DMS79 (cell line): Measurements from ENCODE around the gene ABLIM1.

Experiments
- DNase-seq: peaks from one replicate; lab custom pipeline; 2025; lab: John Stamatoyannopoulos, UW

Gene ABLIM1

DNA sequence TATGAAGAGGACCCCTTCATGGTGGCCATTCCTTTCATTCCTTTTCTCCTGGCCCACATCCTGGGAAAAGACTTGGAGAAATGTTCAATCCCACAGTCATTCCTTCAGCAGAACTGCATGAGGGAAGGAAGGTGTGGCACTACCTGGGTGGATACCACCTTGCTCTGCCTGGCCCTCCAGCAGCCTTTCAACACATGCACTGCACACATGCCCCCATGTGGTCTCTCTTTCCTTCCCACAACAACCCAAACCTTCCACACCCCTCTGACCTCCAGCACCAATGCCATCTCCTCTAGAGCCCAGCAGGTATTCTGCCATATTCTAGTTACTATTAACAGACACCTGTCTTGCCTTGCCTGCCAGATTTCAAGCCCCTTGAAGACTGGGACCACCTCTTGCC lies 213.3 kb downstream of the ABLIM1 start:
- no peak for DNase-seq

GRCh38 chr10:114442091-114442630 lies 215.9 kb downstream of the ABLIM1 start:
- no peak for DNase-seq

DNA sequence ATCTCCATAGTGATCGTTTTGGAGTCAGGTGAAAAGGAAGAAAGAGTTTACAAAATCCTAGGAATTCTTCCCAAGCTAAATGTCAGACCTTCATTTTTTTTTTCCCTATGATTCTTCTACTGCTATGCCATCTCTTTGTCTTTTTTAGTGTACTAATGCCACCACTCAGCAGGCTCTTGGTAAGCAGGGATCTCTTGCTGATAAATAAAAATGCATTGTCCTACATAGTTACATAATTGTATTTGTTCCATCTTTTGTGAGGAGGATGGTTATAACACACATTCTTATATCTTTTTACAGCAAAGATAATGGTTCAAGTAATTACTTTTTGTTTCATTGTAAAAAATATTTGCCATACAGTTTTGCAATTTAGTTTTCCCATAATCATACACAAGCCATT lies 217.0 kb downstream of the ABLIM1 start:
- no peak for DNase-seq

DNA sequence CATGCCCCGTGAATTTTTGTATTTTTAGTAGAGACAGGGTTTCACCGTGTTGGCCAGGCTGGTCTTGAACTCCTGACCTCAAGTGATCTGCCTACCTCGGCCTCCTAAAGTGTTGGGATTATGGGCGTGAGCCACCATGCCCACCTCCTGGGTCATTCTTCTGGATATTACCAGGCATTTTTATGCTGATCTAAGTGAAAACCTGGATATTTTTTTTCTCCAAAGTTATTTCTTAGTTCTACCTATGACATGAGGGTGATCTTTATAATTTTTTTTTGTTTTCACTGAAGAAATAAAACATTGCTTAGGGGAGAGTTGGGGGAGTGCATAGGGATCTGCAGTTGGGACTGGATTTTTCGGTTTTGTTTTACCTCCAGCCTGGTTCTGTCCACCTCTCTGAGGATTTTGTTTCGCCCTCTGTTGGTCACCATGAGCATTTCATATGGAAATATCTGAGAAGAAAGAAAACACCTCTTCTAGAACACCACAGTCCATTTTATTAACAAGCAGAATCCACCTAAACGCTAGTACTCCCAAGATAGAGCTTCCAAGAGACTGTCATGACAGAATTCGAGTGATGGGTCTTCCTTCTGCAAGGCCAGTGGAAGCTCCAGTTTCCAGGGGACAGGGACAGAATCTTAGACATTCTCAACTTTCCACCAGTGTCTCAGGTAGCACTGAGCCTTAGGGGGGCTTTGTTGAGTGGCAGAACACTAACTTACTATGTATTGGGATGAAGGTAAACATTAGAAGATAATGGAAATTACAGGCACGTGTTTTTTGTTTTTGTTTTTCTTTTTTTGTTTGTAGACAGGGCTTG lies 220.4 kb downstream of the ABLIM1 start:
- no peak for DNase-seq

- no peak for DNase-seq
Measured at GRCh38 chr10:114436941-114437340, 221.1 kb downstream of the ABLIM1 start.

GRCh38 chr10:114432566-114433093 lies 225.4 kb downstream of the ABLIM1 start:
- no peak for DNase-seq

GRCh38 chr10:114431414-114432135 lies 226.5 kb downstream of the ABLIM1 start:
- DNase-seq: no peak

- DNase-seq: no peak
Measured at GRCh38 chr10:114430688-114431413, 227.2 kb downstream of the ABLIM1 start.

GRCh38 chr10:114429581-114430335 lies 228.3 kb downstream of the ABLIM1 start:
- DNase-seq: no peak

GRCh38 chr10:114427124-114427852 lies 230.8 kb downstream of the ABLIM1 start:
- no peak for DNase-seq

GRCh38 chr10:114426476-114426875 lies 231.6 kb downstream of the ABLIM1 start:
- DNase-seq: no peak

GRCh38 chr10:114420811-114421485 lies 237.1 kb downstream of the ABLIM1 start:
- DNase-seq: no peak

GRCh38 chr10:114418109-114418508 lies 240.0 kb downstream of the ABLIM1 start:
- no peak for DNase-seq

DNA sequence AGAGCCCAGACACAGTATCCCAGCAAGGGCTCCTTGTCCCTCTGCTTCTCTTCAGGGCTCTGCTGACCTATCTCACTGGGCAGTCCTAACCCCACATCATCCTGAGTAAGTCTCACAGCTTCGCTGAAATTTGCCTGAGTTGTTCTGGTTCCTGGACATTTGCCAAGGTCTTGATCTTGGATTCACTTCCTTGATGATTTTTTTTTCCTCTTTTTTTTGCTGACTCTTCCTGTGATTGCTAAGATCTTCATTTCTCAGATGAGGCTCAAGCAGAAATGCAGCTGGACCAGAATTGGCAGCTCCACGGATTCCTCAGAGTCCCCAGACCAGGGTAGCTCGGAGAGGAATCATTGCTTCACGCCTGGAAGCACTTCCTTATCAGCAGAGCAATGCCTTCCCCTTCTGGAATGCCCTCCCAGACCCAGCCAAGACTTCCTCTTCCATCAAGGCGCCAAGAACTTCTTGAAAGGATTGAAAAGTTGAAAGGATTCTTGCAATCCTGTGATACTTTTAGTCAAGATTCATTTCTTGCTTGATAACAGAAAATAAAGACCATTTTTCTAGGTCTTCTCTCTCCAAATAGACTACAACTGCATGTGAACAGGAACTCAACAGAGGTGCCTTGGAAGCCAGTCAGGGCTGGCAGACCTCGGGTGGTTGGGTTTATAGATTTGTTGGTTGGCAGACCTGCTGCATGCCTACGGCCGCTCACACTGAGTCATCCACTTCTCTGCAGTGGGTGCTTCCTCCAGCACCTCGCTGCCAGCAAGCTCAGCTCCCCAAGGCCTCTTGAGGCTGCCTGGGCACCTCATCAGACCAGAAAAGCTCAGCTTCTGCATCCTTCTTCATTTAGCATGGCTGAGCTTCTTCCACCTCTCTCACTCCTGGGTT lies 244.9 kb downstream of the ABLIM1 start:
- DNase-seq: peak; percentile 22

DNA sequence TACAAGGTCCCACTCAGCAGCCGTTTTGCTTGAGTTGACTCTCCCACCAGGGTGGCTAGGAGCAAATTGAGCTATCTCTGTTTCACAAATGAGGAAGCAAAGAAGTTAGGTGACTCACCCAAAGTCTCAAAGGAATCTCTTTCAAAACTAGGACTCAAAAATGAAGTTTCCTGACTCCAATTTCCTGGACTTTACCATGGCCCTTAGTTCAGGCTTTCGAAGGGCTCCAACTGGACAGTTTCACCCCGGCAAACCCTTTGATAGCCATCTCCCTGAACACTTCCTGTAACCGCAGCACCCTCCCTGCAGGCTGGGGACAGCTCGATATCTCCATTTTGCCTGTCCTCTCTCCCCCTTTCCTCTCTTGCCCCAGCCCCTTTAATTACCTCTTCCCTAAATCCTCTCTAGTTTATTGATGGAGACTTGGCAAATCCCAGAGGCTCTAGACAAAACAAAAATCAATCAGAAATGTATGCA lies 249.1 kb downstream of the ABLIM1 start:
- no peak for DNase-seq

- DNase-seq: no peak
Measured at GRCh38 chr10:114408112-114408967, 249.7 kb downstream of the ABLIM1 start.

DNA sequence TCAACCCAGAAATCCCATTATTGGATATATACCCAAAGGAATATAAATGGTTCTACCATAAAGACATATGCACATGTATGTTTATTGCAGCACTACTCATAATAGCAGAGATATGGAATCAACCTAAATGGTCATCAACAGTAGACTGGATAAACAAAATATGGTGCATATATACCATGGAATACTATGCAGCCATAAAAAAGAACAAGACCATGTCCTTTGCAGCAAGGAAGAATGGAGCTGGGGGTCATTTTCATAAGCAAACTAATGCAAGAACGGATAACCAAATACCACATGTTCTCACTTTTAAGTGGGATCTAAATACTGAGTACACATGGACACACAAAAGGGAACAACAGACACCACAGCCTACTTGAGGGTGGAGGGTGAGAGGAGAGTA lies 251.6 kb downstream of the ABLIM1 start:
- no peak for DNase-seq

DNA sequence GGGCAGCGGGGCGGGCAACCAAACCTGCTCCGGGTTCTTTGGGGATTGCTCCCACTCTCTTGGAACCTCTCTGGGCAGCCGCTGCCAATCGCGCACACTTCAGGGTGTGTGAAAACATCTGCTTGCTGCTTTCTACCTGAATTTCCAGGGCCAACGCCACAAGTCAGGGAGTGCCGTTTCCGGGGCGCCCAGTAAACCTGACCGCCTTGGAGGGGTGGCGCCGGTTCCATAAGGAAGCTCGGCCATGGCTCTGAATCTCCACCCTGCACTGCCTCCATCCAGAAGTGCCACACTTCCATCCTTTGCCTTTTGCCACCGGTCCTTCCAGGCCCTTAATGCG lies 253.1 kb downstream of the ABLIM1 start:
- no peak for DNase-seq
